Thyroid gland (tissue), 4 donors: Measurements from ENCODE around the gene PREX1. TPM values are rescaled to one million over a fixed set of nuclear protein-coding genes. Genes with fewer than 3 reads are reported as not detected.

Experiments used
- DNase-seq, 2 donors: peaks; one replicate each; pipeline ENCODE4 v3.0.0-alpha.2; 2019
- H3K27ac ChIP-seq, 3 donors: fragments of 200-600 bp; sonication (generic); 1 replicate in 2 of 3; 2 replicates in 1 of 3; pipeline ENCODE4 v1.5.1; 2016 to 2019; ENCODE audit warnings: mild to moderate bottlenecking in 1 of 3, moderate library complexity in 1 of 3
- H3K27me3 ChIP-seq: fragments of 200-600 bp; sonication (generic); one replicate; pipeline ENCODE4 v1.5.1; 2019
- H3K36me3 ChIP-seq, 2 donors: fragments of 200-600 bp; sonication (generic); one replicate each; pipeline ENCODE4 v1.5.1; 2016 to 2019
- H3K4me1 ChIP-seq, 2 donors: fragments of 200-600 bp; sonication (generic); one replicate each; pipeline ENCODE4 v1.5.1; 2017 to 2019
- H3K4me3 ChIP-seq, 3 donors: fragments of 200-600 bp; sonication (generic); replicated peaks in 1 of 3; 1 replicate in 2 of 3; 2 replicates in 1 of 3; pipeline ENCODE4 v1.5.1; 2016; ENCODE audit warnings: mild to moderate bottlenecking in 1 of 3
- H3K9me3 ChIP-seq: fragments of 200-600 bp; sonication (generic); one replicate; pipeline ENCODE4 v1.5.1; 2017
- POLR2A ChIP-seq, 2 donors: fragments of 450-650 bp; IDR thresholded peaks; one replicate each; pipeline ENCODE4 v1.6.1; 2017; ENCODE audit warnings: antibody characterized with exemption in 2 of 2, mild to moderate bottlenecking in 2 of 2, moderate library complexity in 1 of 2
- WGBS, 2 donors: methylation state at CpG; one replicate each; pipeline ENCODE4 v1.1.5; 2017; 5-methylcytosine and 5-hydroxymethylcytosine counted together
- intact Hi-C: fragments of 100-400 bp; cut with DNase I; formaldehyde crosslinking; loops from one replicate; pipeline ENCODE4 v1.15.1; 2023
- total RNA-seq, 4 donors: library from RNA; depleted of rRNA; stranded (reverse); fragments of >200 nt; gene quantifications; one replicate each; pipeline ENCODE4 v1.2.3, GENCODE V29; 2016
- TF ChIP-seq, protein P1 (sequence below), 6 experiments: fragments of 200-600 bp in 3 of 6; fragments of 450-650 bp in 3 of 6; sonication (generic) in 3 of 6; IDR thresholded peaks; one replicate each; pipeline ENCODE4 v1.5.1; 2016 to 2019; ENCODE audit warnings: antibody characterized with exemption in 6 of 6, mild to moderate bottlenecking in 2 of 6, inconsistent platforms in 1 of 6, moderate library complexity in 1 of 6

PREX1 gene
- total RNA-seq, 4 donors from 2014 or later: 10.2 to 42.7 (median 18.7) TPM

DNA sequence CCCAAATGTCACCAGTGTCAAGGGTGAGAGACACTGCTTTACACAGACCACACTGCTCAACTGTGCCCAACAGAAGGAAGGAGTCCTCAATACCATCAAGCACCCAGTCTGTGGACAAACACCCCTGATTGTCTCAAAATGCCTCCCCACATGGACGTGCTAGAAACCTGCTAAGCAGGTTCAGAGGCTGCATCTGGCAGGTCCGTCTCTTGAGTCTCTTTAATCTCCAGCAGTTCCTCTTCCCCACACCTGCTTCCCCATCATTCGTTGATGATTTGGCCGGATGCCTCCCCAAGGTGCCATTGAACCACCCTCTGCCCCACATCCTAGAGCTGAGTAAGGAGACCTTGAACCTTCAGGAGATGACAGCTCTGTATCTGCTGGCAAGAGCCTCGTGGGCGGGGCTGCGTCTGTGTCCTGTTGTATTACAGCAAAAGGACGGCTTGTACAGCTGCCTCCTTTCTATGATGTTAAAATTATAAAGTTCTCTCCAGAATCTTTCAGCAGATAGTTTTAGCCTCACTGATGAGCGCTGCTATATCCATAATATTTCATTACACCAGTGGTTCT, 179.2 kb downstream of the PREX1 start:
- H3K36me3 ChIP-seq: peaks cover 15 to 20% of the 10 kb centered on the region in 2 donors
- no peak overlapping the region for H3K4me3 ChIP-seq
- WGBS, 2 donors: 79 to 80% methylated on average over 9 of the region's 9 CpGs
- no peak for DNase-seq
- no peaks in the 10 kb centered on the region for H3K27me3 ChIP-seq
- no peaks in the 10 kb centered on the region for H3K4me1 ChIP-seq
- intact Hi-C loops: no loop called here
- H3K9me3 ChIP-seq: no peaks in the 10 kb centered on the region
- no peak overlapping the region for H3K27ac ChIP-seq
- TF ChIP-seq, protein P1, sequence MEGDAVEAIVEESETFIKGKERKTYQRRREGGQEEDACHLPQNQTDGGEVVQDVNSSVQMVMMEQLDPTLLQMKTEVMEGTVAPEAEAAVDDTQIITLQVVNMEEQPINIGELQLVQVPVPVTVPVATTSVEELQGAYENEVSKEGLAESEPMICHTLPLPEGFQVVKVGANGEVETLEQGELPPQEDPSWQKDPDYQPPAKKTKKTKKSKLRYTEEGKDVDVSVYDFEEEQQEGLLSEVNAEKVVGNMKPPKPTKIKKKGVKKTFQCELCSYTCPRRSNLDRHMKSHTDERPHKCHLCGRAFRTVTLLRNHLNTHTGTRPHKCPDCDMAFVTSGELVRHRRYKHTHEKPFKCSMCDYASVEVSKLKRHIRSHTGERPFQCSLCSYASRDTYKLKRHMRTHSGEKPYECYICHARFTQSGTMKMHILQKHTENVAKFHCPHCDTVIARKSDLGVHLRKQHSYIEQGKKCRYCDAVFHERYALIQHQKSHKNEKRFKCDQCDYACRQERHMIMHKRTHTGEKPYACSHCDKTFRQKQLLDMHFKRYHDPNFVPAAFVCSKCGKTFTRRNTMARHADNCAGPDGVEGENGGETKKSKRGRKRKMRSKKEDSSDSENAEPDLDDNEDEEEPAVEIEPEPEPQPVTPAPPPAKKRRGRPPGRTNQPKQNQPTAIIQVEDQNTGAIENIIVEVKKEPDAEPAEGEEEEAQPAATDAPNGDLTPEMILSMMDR (IDR thresholded peaks at IDR 0.05): no peak
- no peak for TF ChIP-seq POLR2A (IDR thresholded peaks at IDR 0.05)

GRCh38 chr20:48647858-48648257, 179.9 kb downstream of the PREX1 start:
- H3K27ac ChIP-seq: no peak overlapping the region
- no peak for DNase-seq
- no peak overlapping the region for H3K4me3 ChIP-seq
- H3K4me1 ChIP-seq: no peaks in the 10 kb centered on the region
- 75 to 84% methylated on average over 5 of the region's 5 CpGs for WGBS, 2 donors
- no peaks in the 10 kb centered on the region for H3K27me3 ChIP-seq
- TF ChIP-seq, protein P1 (IDR thresholded peaks at IDR 0.05): no peak
- TF ChIP-seq POLR2A (IDR thresholded peaks at IDR 0.05): no peak
- H3K9me3 ChIP-seq: no peaks in the 10 kb centered on the region
- intact Hi-C loops: no loop called here
- H3K36me3 ChIP-seq: peaks cover 12 to 20% of the 10 kb centered on the region in 2 donors

DNA sequence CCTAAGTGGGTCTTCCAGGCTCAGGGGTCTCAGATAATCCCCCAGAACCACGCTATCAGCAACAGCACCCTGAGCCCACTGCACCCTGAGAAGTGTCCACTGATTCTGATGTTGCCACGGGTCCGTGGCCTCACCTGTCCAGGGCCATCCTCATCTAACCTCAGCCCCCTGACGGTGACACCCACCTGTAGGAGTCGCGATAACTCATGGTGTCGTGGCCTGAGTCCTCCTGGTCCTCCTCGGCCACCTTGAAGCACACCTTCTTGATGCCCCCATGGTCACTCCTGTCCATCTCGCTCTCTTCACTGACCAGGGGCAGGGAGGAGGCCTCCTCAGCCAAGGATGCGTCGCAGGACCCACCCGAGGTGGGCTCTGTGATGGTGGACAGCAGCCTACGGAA, 182.1 kb downstream of the PREX1 start:
- peaks cover 7 to 20% of the 10 kb centered on the region in 2 donors for H3K36me3 ChIP-seq
- intact Hi-C loops: no loop called here

GRCh38 chr20:48644286-48644828, 183.4 kb downstream of the PREX1 start:
- Histone ChIP-seq H3K36me3 (peaks cover 0 to 24% of the 10 kb centered on the region in 2 donors), H3K4me3 (no peak overlapping the region), H3K4me1 (no peaks in the 10 kb centered on the region), H3K27me3 (no peaks in the 10 kb centered on the region), H3K27ac (no peak overlapping the region), H3K9me3 (no peaks in the 10 kb centered on the region)
- DNase-seq: no peak
- WGBS, 2 donors: 92 to 95% methylated on average over 15 of the region's 15 CpGs
- TF ChIP-seq, protein P1 (IDR thresholded peaks at IDR 0.05): no peak
- no peak for TF ChIP-seq POLR2A (IDR thresholded peaks at IDR 0.05)
- intact Hi-C loops: no loop called here

More for the DNA sequence above, 182.1 kb downstream of the PREX1 start:
- TF ChIP-seq, protein P1 (IDR thresholded peaks at IDR 0.05): no peak
- no peak for TF ChIP-seq POLR2A (IDR thresholded peaks at IDR 0.05)
- DNase-seq: no peak
- H3K9me3 ChIP-seq: no peaks in the 10 kb centered on the region
- WGBS, 2 donors: 97% methylated on average over 8 to 13 of the region's 13 CpGs
- no peaks in the 10 kb centered on the region for H3K27me3 ChIP-seq
- H3K4me1 ChIP-seq: no peaks in the 10 kb centered on the region
- H3K4me3 ChIP-seq: no peak overlapping the region
- H3K27ac ChIP-seq: no peak overlapping the region

DNA sequence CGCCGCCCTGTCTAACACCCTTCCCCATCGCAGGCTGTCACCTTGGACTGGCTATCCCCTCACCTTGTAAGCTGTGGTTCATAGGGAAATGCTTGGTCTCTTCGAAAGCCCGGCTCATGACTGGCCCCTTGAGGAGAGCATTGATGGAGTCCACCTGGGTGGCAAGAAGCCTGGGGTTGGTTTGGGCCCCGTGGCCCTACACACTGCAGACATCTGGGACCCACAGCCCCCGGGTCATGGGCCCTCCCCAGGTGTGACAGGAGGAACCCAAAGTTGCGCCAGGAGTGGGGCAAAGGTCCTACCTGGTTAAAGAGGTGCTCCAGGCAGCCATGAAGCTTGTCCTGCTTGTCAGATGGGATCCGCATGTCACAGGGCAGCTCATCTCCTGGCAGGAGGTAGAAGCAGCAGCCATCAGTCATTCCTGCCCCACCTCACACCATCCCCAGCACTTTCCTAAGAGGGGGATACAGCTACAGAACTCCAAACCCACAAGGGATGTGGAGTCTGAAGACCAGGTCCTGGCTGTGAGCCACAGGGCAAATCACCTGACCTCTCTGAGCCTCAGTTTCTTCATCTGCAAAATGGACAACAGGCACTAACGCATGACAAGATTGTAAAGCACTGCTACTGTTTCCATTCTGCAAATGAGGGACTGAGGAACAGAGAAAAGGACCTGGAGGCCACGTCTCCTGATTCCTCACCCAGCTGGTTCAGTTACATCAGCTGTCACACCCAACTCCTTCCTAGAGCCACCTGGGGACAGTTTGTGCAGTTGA, 185.5 kb downstream of the PREX1 start:
- H3K4me3 ChIP-seq: no peak overlapping the region
- no peaks in the 10 kb centered on the region for H3K9me3 ChIP-seq
- intact Hi-C loops: no loop called here
- H3K4me1 ChIP-seq: no peaks in the 10 kb centered on the region
- H3K27me3 ChIP-seq: no peaks in the 10 kb centered on the region
- H3K36me3 ChIP-seq: peaks cover 0 to 19% of the 10 kb centered on the region in 2 donors
- TF ChIP-seq, protein P1 (IDR thresholded peaks at IDR 0.05): no peak
- no peak for TF ChIP-seq POLR2A (IDR thresholded peaks at IDR 0.05)
- no peak overlapping the region for H3K27ac ChIP-seq
- 95 to 97% methylated on average over 8 to 9 of the region's 11 CpGs for WGBS, 2 donors
- DNase-seq: no peak
